Activated B cell treated with CpG ODN at 0.5 μM for 24 hours (primary cell): ENCODE measurements around the gene LCN12. TPM values are rescaled to one million over a fixed set of nuclear protein-coding genes. Genes with fewer than 3 reads are reported as not detected.

Source experiments
- ATAC-seq: fragments of 200-7000 bp; cut with Tn5 transposase; one replicate; pipeline ENCODE4 v1.10.0; 2021; ENCODE audit warnings: low read depth, mild to moderate bottlenecking, moderate library complexity
- CTCF ChIA-PET: fragments of 350-600 bp; sonication (Branson Sonifier 250); formaldehyde crosslinking; loops from one replicate; lab custom pipeline; 2021; ENCODE audit warnings: antibody characterized with exemption; lab: Charles Lee
- POLR2A ChIA-PET: fragments of 350-600 bp; sonication (Branson Sonifier 250); formaldehyde crosslinking; loops from one replicate; lab custom pipeline; 2021; ENCODE audit warnings: antibody characterized with exemption; lab: Charles Lee
- DNase-seq: peaks from one replicate; pipeline ENCODE4 v3.0.0; 2022
- H3K27ac Mint-ChIP-seq: one replicate; pipeline ENCODE4 v1.8.0; 2020; ENCODE audit warnings: mixed read lengths
- H3K27me3 Mint-ChIP-seq: one replicate; pipeline ENCODE4 v1.8.0; 2021; ENCODE audit warnings: mixed read lengths
- H3K36me3 Mint-ChIP-seq: one replicate; pipeline ENCODE4 v1.8.0; 2021; ENCODE audit warnings: low read depth, mixed read lengths
- H3K4me1 Mint-ChIP-seq: one replicate; pipeline ENCODE4 v1.8.0; 2021; ENCODE audit warnings: mixed read lengths
- H3K4me3 Mint-ChIP-seq: one replicate; pipeline ENCODE4 v1.8.0; 2020; ENCODE audit warnings: mild to moderate bottlenecking, mixed read lengths
- H3K9me3 Mint-ChIP-seq: one replicate; pipeline ENCODE4 v1.8.0; 2020; ENCODE audit warnings: mixed read lengths
- CTCF ChIP-seq: fragments of 200-600 bp; IDR thresholded peaks from one replicate; pipeline ENCODE4 v1.8.0; 2022; ENCODE audit warnings: antibody characterized with exemption, mild to moderate bottlenecking
- intact Hi-C: fragments of 100-400 bp; cut with micrococcal nuclease; formaldehyde crosslinking; loops from one replicate; pipeline ENCODE4 v1.15.1; 2024
- total RNA-seq: library from RNA; stranded (reverse); gene quantifications from 2 replicates; pipeline ENCODE4 v1.2.3, GENCODE V29; 2022

The LCN12 gene
- total RNA-seq, 1 donor from 2014 or later = 2.4 TPM

DNA sequence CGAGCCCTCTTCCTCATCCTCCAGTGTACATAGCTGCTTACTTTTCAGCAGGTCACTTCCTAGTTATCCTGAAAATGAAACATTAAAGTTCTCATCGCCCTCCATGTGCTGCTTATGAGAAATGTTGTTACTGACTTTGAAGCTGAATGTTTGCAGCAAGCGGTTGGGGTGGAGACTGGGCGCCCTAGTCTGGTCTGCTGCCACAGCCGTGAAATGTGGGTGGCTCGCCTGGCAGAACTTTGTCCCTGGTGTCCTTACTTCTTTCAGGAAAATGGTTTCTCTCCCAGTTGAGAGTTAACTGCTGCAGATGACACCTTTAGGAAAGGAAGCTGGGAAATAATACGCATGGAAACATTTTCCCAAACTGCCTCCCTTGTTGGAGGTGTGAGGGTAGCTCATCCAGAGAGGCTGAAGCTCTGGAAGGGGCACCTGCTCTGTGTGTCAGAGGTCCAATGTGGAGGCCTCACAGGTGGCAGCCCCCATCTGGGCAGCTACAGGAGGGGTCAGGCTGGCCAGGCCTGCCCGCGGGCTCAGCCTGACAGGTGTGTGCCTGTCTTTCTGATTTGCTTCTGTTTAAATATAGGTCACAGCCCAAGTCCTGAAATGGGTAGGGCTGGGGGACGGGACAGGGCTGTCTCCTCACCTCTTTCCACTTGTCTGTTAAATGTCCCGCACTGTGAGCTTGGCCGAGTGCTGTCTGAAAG, 41.7 kb upstream of the LCN12 start:
- Mint-ChIP-seq H3K9me3 (no peaks in the 10 kb centered on the region), H3K4me3 (no peak overlapping the region), H3K36me3 (peaks cover 74% of the 10 kb centered on the region), H3K27ac (no peak overlapping the region), H3K27me3 (no peaks in the 10 kb centered on the region), H3K4me1 (peaks cover 20% of the 10 kb centered on the region)
- ChIA-PET CTCF (no interaction called here), POLR2A (interaction anchor here (1.2 kb wide), 1 partner anchor 9 kb away, joined by 4 read pairs; no protein-coding TSS in a partner anchor)
- ATAC-seq = no peak
- no peak for DNase-seq
- TF ChIP-seq CTCF = no peak
- intact Hi-C loops = no loop called here

GRCh38 chr9:136910901-136911245, 41.2 kb upstream of the LCN12 start:
- ChIA-PET POLR2A (interaction anchor here (1.2 kb wide), 1 partner anchor 9 kb away, joined by 4 read pairs; no protein-coding TSS in a partner anchor), CTCF (no interaction called here)
- ATAC-seq = peak; percentile 46
- H3K4me3 Mint-ChIP-seq = no peak overlapping the region
- TF ChIP-seq CTCF = no peak
- H3K9me3 Mint-ChIP-seq = no peaks in the 10 kb centered on the region
- no peak overlapping the region for H3K27ac Mint-ChIP-seq
- H3K27me3 Mint-ChIP-seq = no peaks in the 10 kb centered on the region
- DNase-seq = no peak
- peaks cover 15% of the 10 kb centered on the region for H3K4me1 Mint-ChIP-seq
- intact Hi-C loops = no loop called here
- peaks cover 75% of the 10 kb centered on the region for H3K36me3 Mint-ChIP-seq

DNA sequence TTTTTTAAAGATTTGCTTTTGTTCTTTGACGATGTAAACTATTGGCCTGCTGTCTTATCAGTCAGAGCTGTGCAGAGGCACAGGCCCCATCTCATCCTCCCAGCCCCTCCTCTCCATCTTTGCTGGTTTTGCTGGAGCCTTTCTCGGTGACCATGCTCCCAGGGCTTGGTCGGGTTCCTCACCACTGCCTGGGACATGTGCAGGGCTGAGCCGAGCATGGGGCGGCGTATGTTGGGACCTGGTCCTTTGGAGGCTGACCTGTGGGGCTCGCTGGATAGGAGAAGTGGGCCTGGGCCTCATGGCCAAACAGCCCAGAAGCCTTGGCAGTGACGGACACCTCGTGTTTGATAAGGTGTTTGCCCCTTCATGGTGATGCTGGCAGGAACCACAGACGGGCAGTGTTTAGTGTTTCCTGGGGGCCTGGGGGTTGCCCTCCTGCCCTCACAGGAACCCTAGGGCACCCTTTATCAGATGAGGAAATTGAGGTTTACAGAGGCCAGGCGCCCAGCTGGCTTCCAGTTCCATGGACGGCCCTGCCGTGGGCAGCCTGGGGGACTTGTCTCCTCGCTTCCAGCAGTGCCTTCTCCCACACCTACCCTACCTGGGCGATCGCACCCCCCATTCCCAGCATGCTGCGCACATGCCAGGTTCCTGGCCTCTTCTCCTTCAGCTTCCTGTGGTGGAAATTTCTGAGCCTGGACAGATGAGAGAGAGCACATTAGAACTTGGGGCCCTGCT, 38.2 kb upstream of the LCN12 start:
- intact Hi-C loops = no loop called here
- Mint-ChIP-seq H3K9me3 (no peaks in the 10 kb centered on the region), H3K27ac (no peak overlapping the region), H3K4me1 (no peaks in the 10 kb centered on the region), H3K27me3 (no peaks in the 10 kb centered on the region), H3K36me3 (peaks cover 66% of the 10 kb centered on the region), H3K4me3 (no peak overlapping the region)
- POLR2A ChIA-PET = no interaction called here
- no peak for DNase-seq
- ATAC-seq = no peak
- no peak for TF ChIP-seq CTCF
- CTCF ChIA-PET = no interaction called here

- H3K27me3 Mint-ChIP-seq = no peaks in the 10 kb centered on the region
- intact Hi-C loops = no loop called here
- no peak overlapping the region for H3K27ac Mint-ChIP-seq
- H3K4me3 Mint-ChIP-seq = no peak overlapping the region
- ChIA-PET CTCF (no interaction called here), POLR2A (no interaction called here)
- H3K9me3 Mint-ChIP-seq = no peaks in the 10 kb centered on the region
- peaks cover 63% of the 10 kb centered on the region for H3K36me3 Mint-ChIP-seq
- ATAC-seq (no peak), DNase-seq (no peak)
- H3K4me1 Mint-ChIP-seq = no peaks in the 10 kb centered on the region
- TF ChIP-seq CTCF = no peak
Measured at GRCh38 chr9:136915632-136916329, 36.3 kb upstream of the LCN12 start.
